Vagina (tissue), 2 donors: ENCODE data around the gene VWDE. TPM values are rescaled to one million over a fixed set of nuclear protein-coding genes. Genes with fewer than 3 reads are reported as not detected.

Experiments
- DNase-seq, 2 donors: peaks; one replicate each; pipeline ENCODE4 v3.0.0-alpha.2; 2017; ENCODE audit errors: extremely low spot score in 2 of 2
- H3K27ac ChIP-seq: fragments of 200-600 bp; sonication (generic); one replicate; pipeline ENCODE4 v1.5.1; 2019
- H3K27me3 ChIP-seq: fragments of 200-600 bp; sonication (generic); one replicate; pipeline ENCODE4 v1.5.1; 2019
- H3K36me3 ChIP-seq, 2 donors: fragments of 200-600 bp; sonication (generic); one replicate each; pipeline ENCODE4 v1.5.1; 2017 to 2019
- H3K4me1 ChIP-seq: fragments of 200-600 bp; sonication (generic); one replicate; pipeline ENCODE4 v1.5.1; 2019
- H3K4me3 ChIP-seq, 2 donors: fragments of 200-600 bp; sonication (generic); 1 replicate in 1 of 2; 2 replicates in 1 of 2; pipeline ENCODE4 v1.5.1; 2016 to 2019
- H3K9me3 ChIP-seq: fragments of 200-600 bp; sonication (generic); one replicate; pipeline ENCODE4 v1.5.1; 2019
- POLR2A ChIP-seq, 2 donors: fragments of 450-650 bp; IDR thresholded peaks; one replicate each; pipeline ENCODE4 v1.6.1; 2017; ENCODE audit warnings: antibody characterized with exemption in 2 of 2, mild to moderate bottlenecking in 2 of 2, moderate library complexity in 2 of 2
- POLR2AphosphoS5 ChIP-seq, 2 donors: sonication (generic); formaldehyde crosslinking; IDR thresholded peaks; one replicate each; pipeline ENCODE4 v1.9.0; 2017; ENCODE audit warnings: antibody characterized with exemption in 2 of 2, mild to moderate bottlenecking in 2 of 2, low read depth in 1 of 2; ENCODE audit not compliant: insufficient read depth in 1 of 2
- intact Hi-C: fragments of 100-400 bp; cut with DNase I; formaldehyde crosslinking; loops from one replicate; pipeline ENCODE4 v1.15.1; 2023
- total RNA-seq: library from RNA; depleted of rRNA; stranded (reverse); fragments of >200 nt; gene quantifications from one replicate; pipeline ENCODE4 v1.2.3, GENCODE V29; 2016
- TF ChIP-seq, protein P1 (sequence below), 3 experiments: fragments of 450-650 bp in 2 of 3; fragments of 200-600 bp in 1 of 3; sonication (generic) in 1 of 3; IDR thresholded peaks; one replicate each; pipeline ENCODE4 v1.5.1; 2017 to 2019; ENCODE audit warnings: antibody characterized with exemption in 3 of 3, mild to moderate bottlenecking in 2 of 3, moderate library complexity in 2 of 3

The VWDE gene
- total RNA-seq, 1 donor from 2014 or later, result 2.9 TPM

DNA sequence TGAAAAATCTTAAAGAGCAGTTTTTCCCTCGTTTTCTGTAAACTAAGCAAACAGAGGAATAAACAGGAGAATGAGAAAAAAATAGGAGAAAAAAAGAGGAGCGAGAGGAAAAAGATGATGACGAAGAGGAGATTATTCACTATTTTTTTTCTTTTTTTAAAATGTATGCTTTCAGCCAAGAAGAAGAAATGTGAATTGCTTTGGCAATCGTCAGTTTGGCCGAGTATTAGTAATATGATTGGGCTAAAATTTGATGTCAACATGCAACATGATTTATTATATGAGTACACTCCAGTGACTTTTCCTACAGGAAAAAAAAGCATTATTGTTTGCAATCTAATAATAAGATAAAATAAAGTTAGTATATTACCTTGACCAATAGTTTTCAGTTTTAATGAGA, 26.3 kb downstream of the VWDE start:
- no peak overlapping the region for H3K27ac ChIP-seq
- TF ChIP-seq, protein P1, sequence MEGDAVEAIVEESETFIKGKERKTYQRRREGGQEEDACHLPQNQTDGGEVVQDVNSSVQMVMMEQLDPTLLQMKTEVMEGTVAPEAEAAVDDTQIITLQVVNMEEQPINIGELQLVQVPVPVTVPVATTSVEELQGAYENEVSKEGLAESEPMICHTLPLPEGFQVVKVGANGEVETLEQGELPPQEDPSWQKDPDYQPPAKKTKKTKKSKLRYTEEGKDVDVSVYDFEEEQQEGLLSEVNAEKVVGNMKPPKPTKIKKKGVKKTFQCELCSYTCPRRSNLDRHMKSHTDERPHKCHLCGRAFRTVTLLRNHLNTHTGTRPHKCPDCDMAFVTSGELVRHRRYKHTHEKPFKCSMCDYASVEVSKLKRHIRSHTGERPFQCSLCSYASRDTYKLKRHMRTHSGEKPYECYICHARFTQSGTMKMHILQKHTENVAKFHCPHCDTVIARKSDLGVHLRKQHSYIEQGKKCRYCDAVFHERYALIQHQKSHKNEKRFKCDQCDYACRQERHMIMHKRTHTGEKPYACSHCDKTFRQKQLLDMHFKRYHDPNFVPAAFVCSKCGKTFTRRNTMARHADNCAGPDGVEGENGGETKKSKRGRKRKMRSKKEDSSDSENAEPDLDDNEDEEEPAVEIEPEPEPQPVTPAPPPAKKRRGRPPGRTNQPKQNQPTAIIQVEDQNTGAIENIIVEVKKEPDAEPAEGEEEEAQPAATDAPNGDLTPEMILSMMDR (IDR thresholded peaks at IDR 0.05), result no peak
- TF ChIP-seq POLR2A (IDR thresholded peaks at IDR 0.05) (no peak), POLR2AphosphoS5 (IDR thresholded peaks at IDR 0.05; ENCODE audit: insufficient read depth in 1 of 2, low read depth in 1 of 2) (no peak)
- H3K9me3 ChIP-seq, result no peaks in the 10 kb centered on the region
- H3K4me3 ChIP-seq, result no peak overlapping the region
- no peaks in the 10 kb centered on the region for H3K36me3 ChIP-seq
- H3K27me3 ChIP-seq, result no peaks in the 10 kb centered on the region
- intact Hi-C loops, result no loop called here
- DNase-seq, result no peak
- no peaks in the 10 kb centered on the region for H3K4me1 ChIP-seq

DNA sequence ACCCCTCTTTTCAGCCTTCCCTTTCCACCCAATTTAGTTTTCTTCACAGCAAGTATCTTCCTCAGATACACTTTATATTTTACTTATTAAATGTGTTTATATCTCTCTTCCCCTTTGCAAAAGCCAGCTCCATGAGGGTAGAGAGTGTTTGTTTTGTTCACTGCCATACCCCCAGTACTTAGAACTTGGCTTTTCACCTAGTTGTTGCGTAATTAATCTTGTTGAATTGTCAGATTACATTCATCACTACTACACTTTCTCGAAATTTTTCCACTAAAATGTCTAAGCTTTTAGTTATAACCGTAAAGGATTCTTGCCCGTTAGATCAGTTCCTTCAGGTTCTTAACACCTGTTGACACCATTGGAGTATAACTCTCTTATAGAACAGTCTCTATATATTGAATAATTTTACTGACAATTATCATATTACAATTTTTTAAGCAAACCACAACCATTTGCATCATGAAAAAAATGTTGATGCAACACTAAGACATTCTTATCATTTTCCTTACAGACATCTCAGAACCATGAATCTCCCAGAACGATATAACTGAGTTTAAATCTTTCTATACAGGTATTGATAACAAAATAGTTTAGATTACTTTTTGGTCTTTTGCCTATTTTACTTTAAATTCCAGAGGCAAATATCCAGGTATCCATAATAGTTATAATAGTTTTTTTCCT, 29.9 kb downstream of the VWDE start:
- no peaks in the 10 kb centered on the region for H3K4me1 ChIP-seq
- no peaks in the 10 kb centered on the region for H3K27me3 ChIP-seq
- no peak overlapping the region for H3K27ac ChIP-seq
- no peak for DNase-seq
- intact Hi-C loops, result no loop called here
- H3K4me3 ChIP-seq, result no peak overlapping the region
- no peaks in the 10 kb centered on the region for H3K36me3 ChIP-seq
- no peaks in the 10 kb centered on the region for H3K9me3 ChIP-seq
- TF ChIP-seq POLR2A (IDR thresholded peaks at IDR 0.05), result no peak
- TF ChIP-seq POLR2AphosphoS5 (IDR thresholded peaks at IDR 0.05; ENCODE audit: insufficient read depth in 1 of 2, low read depth in 1 of 2), result no peak
- TF ChIP-seq, protein P1 (IDR thresholded peaks at IDR 0.05), result no peak

DNA sequence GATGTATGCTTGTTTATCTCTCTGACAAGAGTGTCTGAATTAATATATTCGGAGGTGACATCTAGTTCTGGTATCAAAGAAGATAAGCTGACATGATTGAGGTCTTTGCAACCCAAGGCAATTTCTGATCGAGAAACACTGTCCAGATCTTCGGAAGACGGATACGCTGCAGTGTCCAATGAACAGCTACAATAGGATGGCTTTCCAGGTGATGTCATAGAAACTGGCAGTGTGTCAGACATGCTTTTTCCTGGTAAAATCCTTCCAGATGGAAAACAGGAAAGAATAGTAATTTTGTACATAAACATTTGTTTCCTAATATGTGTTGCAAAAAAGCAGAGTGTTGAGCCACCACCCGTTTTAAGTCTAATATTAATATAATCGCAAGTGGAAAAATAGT, 33.4 kb downstream of the VWDE start:
- Histone ChIP-seq H3K9me3 (no peaks in the 10 kb centered on the region), H3K27ac (no peak overlapping the region), H3K27me3 (no peaks in the 10 kb centered on the region), H3K4me3 (no peak overlapping the region), H3K4me1 (no peaks in the 10 kb centered on the region), H3K36me3 (no peaks in the 10 kb centered on the region)
- DNase-seq, result no peak
- TF ChIP-seq POLR2AphosphoS5 (IDR thresholded peaks at IDR 0.05; ENCODE audit: insufficient read depth in 1 of 2, low read depth in 1 of 2) (no peak), POLR2A (IDR thresholded peaks at IDR 0.05) (no peak)
- TF ChIP-seq, protein P1 (IDR thresholded peaks at IDR 0.05), result no peak
- intact Hi-C loops, result no loop called here

DNA sequence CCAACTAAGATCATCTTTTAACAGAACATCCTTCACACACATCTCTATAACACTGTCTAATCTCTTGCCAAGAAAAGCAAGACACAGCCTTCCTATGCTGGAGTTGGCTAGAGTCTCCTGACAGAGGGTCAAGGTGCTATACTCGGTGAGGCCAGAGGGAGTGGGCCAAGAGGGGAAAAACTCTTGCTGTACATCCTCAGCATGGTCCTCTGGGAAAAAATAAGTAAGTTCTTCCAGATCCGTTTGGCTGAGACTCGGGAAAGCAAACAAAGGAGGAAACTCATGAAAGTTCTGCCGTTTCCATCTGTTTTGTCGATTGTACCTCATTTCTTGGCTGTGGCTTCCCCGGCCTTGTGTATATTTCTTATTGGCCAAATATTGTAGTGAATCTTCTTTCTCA, 33.9 kb downstream of the VWDE start:
- Histone ChIP-seq H3K4me3 (no peak overlapping the region), H3K9me3 (no peaks in the 10 kb centered on the region), H3K27ac (no peak overlapping the region), H3K36me3 (no peaks in the 10 kb centered on the region), H3K4me1 (no peaks in the 10 kb centered on the region), H3K27me3 (no peaks in the 10 kb centered on the region)
- TF ChIP-seq, protein P1 (IDR thresholded peaks at IDR 0.05), result no peak
- TF ChIP-seq POLR2A (IDR thresholded peaks at IDR 0.05), result no peak
- DNase-seq, result no peak
- intact Hi-C loops, result no loop called here

DNA sequence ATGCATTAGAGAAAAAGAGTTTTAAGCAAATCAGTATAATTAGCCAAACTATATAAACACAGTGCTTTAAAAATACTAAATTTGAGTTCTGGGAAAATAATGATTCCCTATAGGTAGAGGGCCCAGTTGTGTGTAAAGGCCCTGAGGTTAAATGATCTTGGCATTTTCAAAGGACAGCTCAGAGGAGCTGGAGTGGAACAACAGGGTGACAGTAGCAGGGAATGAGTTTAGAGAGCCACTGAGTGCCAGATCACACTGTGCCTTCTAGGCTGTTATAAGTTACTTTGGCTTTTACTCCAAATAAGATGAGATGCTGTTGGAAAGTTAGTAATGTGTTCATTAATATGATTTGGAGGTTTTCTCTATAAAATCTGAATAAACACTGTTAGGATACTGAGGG, 34.6 kb downstream of the VWDE start:
- H3K36me3 ChIP-seq, result no peaks in the 10 kb centered on the region
- no peak for DNase-seq
- intact Hi-C loops, result no loop called here
- H3K4me1 ChIP-seq, result no peaks in the 10 kb centered on the region
- no peak overlapping the region for H3K4me3 ChIP-seq
- H3K9me3 ChIP-seq, result no peaks in the 10 kb centered on the region
- no peak overlapping the region for H3K27ac ChIP-seq
- TF ChIP-seq, protein P1 (IDR thresholded peaks at IDR 0.05), result no peak
- TF ChIP-seq POLR2A (IDR thresholded peaks at IDR 0.05), result no peak
- no peak for TF ChIP-seq POLR2AphosphoS5 (IDR thresholded peaks at IDR 0.05; ENCODE audit: insufficient read depth in 1 of 2, low read depth in 1 of 2)
- H3K27me3 ChIP-seq, result no peaks in the 10 kb centered on the region
